Mesenchymal stem cell (in vitro differentiated cells and primary cell): ENCODE measurements around the gene LDB2.

Experiments
- DNase-seq: peaks from one replicate; pipeline ENCODE4 v3.0.0-alpha.2; 2013
- H2AFZ ChIP-seq: one replicate; pipeline ENCODE4 v1.6.1; 2013; ENCODE audit warnings: low read depth, mild to moderate bottlenecking, control low read depth, inconsistent platforms, low read length, moderate library complexity
- H2AK5ac ChIP-seq: 2 replicates; pipeline ENCODE4 v1.6.1; 2013; ENCODE audit warnings: low read length, moderate library complexity, mild to moderate bottlenecking, inconsistent platforms; ENCODE audit not compliant: severe bottlenecking
- H2BK120ac ChIP-seq: one replicate; pipeline ENCODE4 v1.6.1; 2013; ENCODE audit warnings: low read depth, mild to moderate bottlenecking, inconsistent platforms, low read length, moderate library complexity
- H2BK12ac ChIP-seq, 2 experiments: one replicate each; pipeline ENCODE4 v1.6.1; 2013; ENCODE audit warnings: inconsistent platforms in 2 of 2, low read length in 2 of 2, mild to moderate bottlenecking in 2 of 2, moderate library complexity in 2 of 2, control low read depth in 1 of 2
- H2BK15ac ChIP-seq: one replicate; pipeline ENCODE4 v1.6.1; 2013; ENCODE audit warnings: mild to moderate bottlenecking, low read depth, inconsistent platforms; ENCODE audit not compliant: poor library complexity, severe bottlenecking
- H2BK5ac ChIP-seq: 2 replicates; pipeline ENCODE4 v1.6.1; 2013; ENCODE audit warnings: low read depth, mild to moderate bottlenecking, low read length, control low read depth, inconsistent platforms; ENCODE audit not compliant: poor library complexity, severe bottlenecking
- H3K14ac ChIP-seq, 2 experiments: one replicate each; pipeline ENCODE4 v1.6.1; 2013; ENCODE audit warnings: inconsistent platforms in 2 of 2, low read length in 2 of 2, control low read depth in 1 of 2, mild to moderate bottlenecking in 1 of 2, moderate library complexity in 1 of 2
- H3K18ac ChIP-seq, 2 experiments: one replicate each; pipeline ENCODE4 v1.6.1; 2013; ENCODE audit warnings: inconsistent platforms in 2 of 2, low read length in 2 of 2, control low read depth in 1 of 2, low read depth in 1 of 2, mild to moderate bottlenecking in 1 of 2
- H3K23ac ChIP-seq, 2 experiments: one replicate each; pipeline ENCODE4 v1.6.1; 2013; ENCODE audit warnings: inconsistent platforms in 2 of 2, low read length in 2 of 2, mild to moderate bottlenecking in 2 of 2, moderate library complexity in 2 of 2, control low read depth in 1 of 2
- H3K27ac ChIP-seq: 2 replicates; pipeline ENCODE4 v1.5.1; 2013; ENCODE audit warnings: mild to moderate bottlenecking, moderate library complexity, low read length, control low read depth, inconsistent platforms; ENCODE audit not compliant: poor library complexity, severe bottlenecking
- H3K27me3 ChIP-seq, 2 experiments: 2 replicates each; pipeline versions ENCODE4 v1.6.1 to v1.7.0; 2013; ENCODE audit warnings: low read length in 2 of 2, mild to moderate bottlenecking in 2 of 2, moderate library complexity in 2 of 2, control low read depth in 1 of 2, inconsistent platforms in 1 of 2; ENCODE audit not compliant: control insufficient read depth in 1 of 2, insufficient read depth in 1 of 2
- H3K36me3 ChIP-seq, 2 experiments: 2 replicates each; pipeline versions ENCODE4 v1.6.1 to v1.7.0; 2013; ENCODE audit warnings: low read length in 2 of 2, control low read depth in 1 of 2, inconsistent platforms in 1 of 2, low read depth in 1 of 2, mild to moderate bottlenecking in 1 of 2; ENCODE audit not compliant: insufficient read depth in 2 of 2, control insufficient read depth in 1 of 2
- H3K4ac ChIP-seq, 2 experiments: one replicate each; pipeline ENCODE4 v1.6.1; 2013; ENCODE audit warnings: inconsistent platforms in 2 of 2, low read length in 2 of 2, mild to moderate bottlenecking in 2 of 2, moderate library complexity in 2 of 2, control low read depth in 1 of 2, low read depth in 1 of 2
- H3K4me1 ChIP-seq: 2 replicates; pipeline ENCODE4 v1.6.1; 2013; ENCODE audit warnings: low read depth, low read length, control low read depth; ENCODE audit not compliant: control insufficient read depth, insufficient read depth
- H3K4me2 ChIP-seq: 2 replicates; pipeline ENCODE4 v1.6.1; 2013; ENCODE audit warnings: low read length, mild to moderate bottlenecking, inconsistent platforms; ENCODE audit not compliant: poor library complexity, severe bottlenecking
- H3K4me3 ChIP-seq, 2 experiments: 2 replicates each; pipeline versions ENCODE4 v1.5.1 to v1.7.0; 2013; ENCODE audit warnings: low read length in 2 of 2, mild to moderate bottlenecking in 2 of 2, control low read depth in 1 of 2, low read depth in 1 of 2; ENCODE audit not compliant: insufficient read depth in 1 of 2
- H3K79me1 ChIP-seq: replicated peaks from 2 replicates; pipeline ENCODE4 v1.6.1; 2013; ENCODE audit warnings: mild to moderate bottlenecking, control low read depth, low read length, inconsistent platforms; ENCODE audit not compliant: poor library complexity, severe bottlenecking
- H3K9ac ChIP-seq: 2 replicates; pipeline ENCODE4 v1.7.0; 2013; ENCODE audit warnings: mild to moderate bottlenecking, low read length, moderate library complexity
- H3K9me3 ChIP-seq: 2 replicates; pipeline ENCODE4 v1.7.0; 2013; ENCODE audit warnings: mild to moderate bottlenecking, low read length; ENCODE audit not compliant: control insufficient read depth
- H4K8ac ChIP-seq: one replicate; pipeline ENCODE4 v1.6.1; 2013; ENCODE audit warnings: inconsistent platforms, mild to moderate bottlenecking, low read length, moderate library complexity
- H4K91ac ChIP-seq: one replicate; pipeline ENCODE4 v1.6.1; 2013; ENCODE audit warnings: mild to moderate bottlenecking, low read length, inconsistent platforms
- WGBS: methylation state at CpG from one replicate; pipeline ENCODE4 v1.1.7; 2013; ENCODE audit warnings: mixed read lengths; 5-methylcytosine and 5-hydroxymethylcytosine counted together

Gene LDB2

DNA sequence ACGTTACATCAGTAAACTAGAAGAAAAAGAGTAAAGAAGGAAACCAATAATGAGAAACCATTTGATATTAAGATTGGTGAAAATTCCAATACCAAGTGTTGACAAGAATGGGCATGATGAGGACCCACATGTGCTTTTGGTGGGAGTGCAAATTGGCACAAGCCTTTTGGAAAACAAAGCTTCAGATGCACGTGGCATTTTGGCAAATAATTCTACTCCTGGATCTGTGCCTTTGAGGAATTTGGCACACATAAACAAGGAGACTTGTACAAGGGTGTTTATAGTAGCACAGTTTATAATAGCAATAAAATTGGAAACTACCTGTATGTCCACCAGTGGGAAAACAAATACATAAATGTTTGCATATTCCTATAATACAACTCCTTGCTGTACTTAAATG is 347.9 kb downstream of the LDB2 start:
- Histone ChIP-seq H2BK120ac (no peak overlapping the region), H4K8ac (no peak overlapping the region), H3K9ac (no peak overlapping the region), H3K23ac (no peak overlapping the region), H3K4me1 (no peaks in the 10 kb centered on the region), H3K9me3 (no peaks in the 10 kb centered on the region), H2BK5ac (no peak overlapping the region), H3K4me2 (no peak overlapping the region), H3K36me3 (no peaks in the 10 kb centered on the region), H2AK5ac (no peak overlapping the region), H3K27ac (no peak overlapping the region), H4K91ac (no peak overlapping the region), H3K18ac (no peak overlapping the region), H3K14ac (no peak overlapping the region), H2BK12ac (no peak overlapping the region), H3K4ac (no peak overlapping the region), H3K79me1 (no peaks in the 10 kb centered on the region), H2BK15ac (no peak overlapping the region), H3K4me3 (no peak overlapping the region), H2AFZ (no peak overlapping the region), H3K27me3 (no peaks in the 10 kb centered on the region)
- 100% methylated on average over 1 of the region's 2 CpGs for WGBS
- no peak for DNase-seq

DNA sequence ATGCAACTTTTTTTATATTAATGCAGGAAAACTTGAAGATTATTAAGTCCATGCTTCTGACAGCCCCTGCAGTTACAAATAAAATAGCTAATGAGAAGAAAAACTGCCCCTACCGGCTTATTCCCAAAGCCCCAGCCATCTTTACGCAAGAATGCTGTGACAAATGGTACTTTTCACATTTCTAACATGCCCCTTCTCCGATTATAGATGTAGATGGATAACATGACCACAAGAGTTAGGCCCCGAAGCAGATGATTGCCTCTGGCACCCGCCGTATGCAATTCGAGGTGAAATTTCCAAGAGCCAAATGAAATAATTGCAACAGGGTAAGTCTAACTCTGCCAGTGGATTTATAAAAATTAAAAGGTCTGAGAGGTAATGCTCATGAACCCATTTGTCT is 352.8 kb downstream of the LDB2 start:
- no peak overlapping the region for H3K4me3 ChIP-seq
- no peaks in the 10 kb centered on the region for H3K79me1 ChIP-seq
- no peak overlapping the region for H4K91ac ChIP-seq
- no peak overlapping the region for H3K18ac ChIP-seq
- 92% methylated on average over 7 of the region's 7 CpGs for WGBS
- H3K27ac ChIP-seq: no peak overlapping the region
- peak overlapping the region; percentile 23 for H4K8ac ChIP-seq
- no peaks in the 10 kb centered on the region for H3K9me3 ChIP-seq
- H3K4ac ChIP-seq: no peak overlapping the region
- no peak overlapping the region for H2BK120ac ChIP-seq
- H2BK12ac ChIP-seq: no peak overlapping the region
- no peaks in the 10 kb centered on the region for H3K4me1 ChIP-seq
- H3K23ac ChIP-seq: no peak overlapping the region
- no peak overlapping the region for H2AFZ ChIP-seq
- no peak overlapping the region for H2BK5ac ChIP-seq
- no peak overlapping the region for H3K4me2 ChIP-seq
- no peak overlapping the region for H2BK15ac ChIP-seq
- no peak for DNase-seq
- H3K27me3 ChIP-seq: no peaks in the 10 kb centered on the region
- no peak overlapping the region for H3K9ac ChIP-seq
- no peak overlapping the region for H3K14ac ChIP-seq
- H3K36me3 ChIP-seq: no peaks in the 10 kb centered on the region
- H2AK5ac ChIP-seq: no peak overlapping the region

GRCh38 chr4:16544869-16545268 is 353.6 kb downstream of the LDB2 start:
- WGBS: 94% methylated on average over 6 of the region's 6 CpGs
- Histone ChIP-seq H3K36me3 (no peaks in the 10 kb centered on the region), H3K4ac (no peak overlapping the region), H3K14ac (no peak overlapping the region), H3K9ac (no peak overlapping the region), H2BK5ac (no peak overlapping the region), H3K4me2 (no peak overlapping the region), H3K4me3 (no peak overlapping the region), H2AK5ac (no peak overlapping the region), H3K18ac (no peak overlapping the region), H2AFZ (no peak overlapping the region), H2BK15ac (no peak overlapping the region), H3K23ac (no peak overlapping the region), H4K8ac (no peak overlapping the region), H3K9me3 (no peaks in the 10 kb centered on the region), H3K79me1 (no peaks in the 10 kb centered on the region), H3K27ac (no peak overlapping the region), H2BK120ac (no peak overlapping the region), H3K27me3 (no peaks in the 10 kb centered on the region), H3K4me1 (no peaks in the 10 kb centered on the region), H2BK12ac (no peak overlapping the region), H4K91ac (no peak overlapping the region)
- DNase-seq: no peak

DNA sequence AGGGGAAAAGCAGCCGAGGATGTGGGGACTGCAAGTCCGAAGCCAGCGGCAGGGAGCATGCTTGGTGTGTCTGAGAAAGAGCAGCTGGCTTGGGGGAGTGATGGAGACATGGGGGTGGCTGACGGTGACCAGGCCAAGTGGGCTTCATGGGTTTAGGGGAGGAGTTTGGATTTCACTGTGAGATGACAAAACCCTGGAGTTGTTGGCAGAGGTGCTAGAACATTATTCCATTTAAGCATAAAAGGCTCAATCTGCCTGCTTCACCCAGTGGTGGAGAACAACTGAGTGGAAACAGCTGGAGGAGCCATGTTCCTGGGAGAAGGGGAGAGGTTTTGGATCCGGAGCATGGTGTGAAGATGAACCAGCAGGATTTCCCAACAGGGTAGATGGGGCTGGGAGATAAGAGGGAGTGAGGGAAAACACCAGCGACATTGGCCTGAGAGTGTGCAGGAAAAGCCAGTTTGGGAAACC is 354.2 kb downstream of the LDB2 start:
- Histone ChIP-seq H3K79me1 (no peaks in the 10 kb centered on the region), H3K9me3 (no peaks in the 10 kb centered on the region), H3K23ac (no peak overlapping the region), H3K9ac (peak overlapping the region; percentile 10), H2AFZ (no peak overlapping the region), H3K27ac (no peak overlapping the region), H2BK5ac (no peak overlapping the region), H2BK15ac (no peak overlapping the region), H3K27me3 (no peaks in the 10 kb centered on the region), H4K8ac (no peak overlapping the region), H2BK12ac (no peak overlapping the region), H3K4me3 (no peak overlapping the region), H3K14ac (peak overlapping the region in 1 of 2 experiments; percentile 39), H3K4ac (no peak overlapping the region), H4K91ac (no peak overlapping the region), H2BK120ac (no peak overlapping the region), H3K4me2 (no peak overlapping the region), H3K18ac (no peak overlapping the region), H2AK5ac (no peak overlapping the region), H3K36me3 (no peaks in the 10 kb centered on the region), H3K4me1 (no peaks in the 10 kb centered on the region)
- 77% methylated on average over 6 of the region's 6 CpGs for WGBS
- DNase-seq: no peak
